H1 (cell line): ENCODE measurements around the gene TIAM2. TPM values are rescaled to one million over a fixed set of nuclear protein-coding genes. Genes with fewer than 3 reads are reported as not detected.

Source experiments
- CREB1 ChIP-seq: IDR thresholded peaks from 2 replicates; pipeline ENCODE4 v1.6.1; 2012; ENCODE audit warnings: inconsistent platforms
- CTBP2 ChIP-seq: IDR thresholded peaks from 2 replicates; pipeline ENCODE4 v1.7.0; 2011; ENCODE audit warnings: borderline replicate concordance, mild to moderate bottlenecking, moderate library complexity, mixed read lengths, low read length; ENCODE audit not compliant: insufficient read depth, insufficient read length
- NANOG ChIP-seq: IDR thresholded peaks from 2 replicates; pipeline ENCODE4 v1.6.1; 2011; ENCODE audit warnings: low read length, low read depth, mild to moderate bottlenecking, inconsistent platforms; ENCODE audit not compliant: insufficient read depth, poor library complexity, severe bottlenecking
- POU5F1 ChIP-seq: IDR thresholded peaks from 2 replicates; pipeline ENCODE4 v1.6.1; 2011; ENCODE audit warnings: low read depth, mild to moderate bottlenecking, low read length, moderate library complexity
- SP1 ChIP-seq: IDR thresholded peaks from 2 replicates; pipeline ENCODE4 v1.6.1; 2011; ENCODE audit warnings: low read depth, low read length
- polyA plus RNA-seq, 7 experiments: library from polyadenylated mRNA; depleted of rRNA in 3 of 7; stranded (reverse) in 5 of 7; unstranded in 2 of 7; fragments of >200 nt in 5 of 7; fragments of 200-250 nt in 2 of 7; gene quantifications; 1 replicate in 5 of 7; 2 replicates in 1 of 7; 4 replicates in 1 of 7; pipeline versions ENCODE4 v1.2.1 to v1.2.3, GENCODE V29; 2011 to 2013; ENCODE audit warnings: missing spikeins in 2 of 7, mixed read lengths in 2 of 7
- total RNA-seq: library from RNA; stranded (reverse); fragmentation: NEBNext Ultra II Directional; extraction: Animal tissue kit (Norgen Biotek cat#: 25700); gene quantifications from 2 replicates; pipeline ENCODE4 v1.2.1, GENCODE V29; 2021
- TF ChIP-seq, protein P1 (sequence below), 3 experiments: IDR thresholded peaks; 1 replicate in 2 of 3; 2 replicates in 1 of 3; pipeline versions ENCODE4 v1.5.1 to v1.6.1; 2011; ENCODE audit warnings: low read length in 3 of 3, mild to moderate bottlenecking in 3 of 3, inconsistent platforms in 2 of 3, low read depth in 1 of 3, moderate library complexity in 1 of 3; ENCODE audit not compliant: insufficient read depth in 1 of 3; ENCODE audit errors: control extremely low read depth in 1 of 3

Gene TIAM2
- total and polyA plus RNA-seq, 2 of the 8 experiments (the other 6 are each of a cell fraction or from before 2014, with no cell fraction given) = 7.4 to 23.9 TPM

DNA sequence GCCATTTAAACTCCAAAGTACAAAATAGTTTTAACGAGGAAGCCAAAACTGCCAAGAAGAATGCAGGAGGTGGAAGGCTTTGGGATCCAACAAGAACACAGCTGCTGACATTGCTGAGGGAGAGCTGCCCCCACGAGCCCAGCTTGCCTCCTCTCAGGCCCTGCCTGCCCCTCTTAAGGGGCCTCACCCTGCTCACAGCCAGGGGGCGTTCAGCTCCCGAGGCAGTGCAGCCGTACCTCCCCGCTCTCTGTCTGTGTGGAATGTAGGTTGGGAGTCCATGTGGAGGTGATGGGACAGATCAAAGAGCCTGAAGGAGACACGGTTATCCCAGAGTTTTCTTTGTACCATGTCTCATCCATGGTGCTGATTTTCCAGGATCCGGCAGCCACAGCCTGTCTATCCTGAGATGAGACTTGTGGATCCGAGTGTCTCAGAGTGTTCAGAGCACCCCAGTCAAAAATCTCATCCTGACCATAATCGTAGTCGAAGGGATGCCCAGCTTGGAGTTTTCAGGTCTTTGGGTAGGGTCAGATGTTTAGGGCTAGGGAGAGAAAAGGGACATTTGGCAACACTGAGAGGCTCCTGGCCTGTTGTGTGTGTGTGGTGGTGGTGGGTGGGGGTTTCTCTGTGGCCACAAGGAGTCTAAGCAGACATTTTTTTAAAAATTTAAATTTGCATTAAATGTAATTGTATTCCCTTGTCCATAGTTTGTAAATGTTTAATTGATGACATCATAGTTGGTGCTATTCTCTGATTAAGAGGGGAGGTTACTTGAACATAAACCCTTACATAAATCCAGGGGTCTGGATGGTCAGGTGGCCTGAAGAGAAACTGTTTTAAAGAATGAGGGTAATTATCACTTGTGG is 157.3 kb downstream of the TIAM2 start (continued):
- TF ChIP-seq, protein P1, sequence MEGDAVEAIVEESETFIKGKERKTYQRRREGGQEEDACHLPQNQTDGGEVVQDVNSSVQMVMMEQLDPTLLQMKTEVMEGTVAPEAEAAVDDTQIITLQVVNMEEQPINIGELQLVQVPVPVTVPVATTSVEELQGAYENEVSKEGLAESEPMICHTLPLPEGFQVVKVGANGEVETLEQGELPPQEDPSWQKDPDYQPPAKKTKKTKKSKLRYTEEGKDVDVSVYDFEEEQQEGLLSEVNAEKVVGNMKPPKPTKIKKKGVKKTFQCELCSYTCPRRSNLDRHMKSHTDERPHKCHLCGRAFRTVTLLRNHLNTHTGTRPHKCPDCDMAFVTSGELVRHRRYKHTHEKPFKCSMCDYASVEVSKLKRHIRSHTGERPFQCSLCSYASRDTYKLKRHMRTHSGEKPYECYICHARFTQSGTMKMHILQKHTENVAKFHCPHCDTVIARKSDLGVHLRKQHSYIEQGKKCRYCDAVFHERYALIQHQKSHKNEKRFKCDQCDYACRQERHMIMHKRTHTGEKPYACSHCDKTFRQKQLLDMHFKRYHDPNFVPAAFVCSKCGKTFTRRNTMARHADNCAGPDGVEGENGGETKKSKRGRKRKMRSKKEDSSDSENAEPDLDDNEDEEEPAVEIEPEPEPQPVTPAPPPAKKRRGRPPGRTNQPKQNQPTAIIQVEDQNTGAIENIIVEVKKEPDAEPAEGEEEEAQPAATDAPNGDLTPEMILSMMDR (IDR thresholded peaks at IDR 0.05; ENCODE audit: control extremely low read depth in 1 of 3, insufficient read depth in 1 of 3, low read depth in 1 of 3, low read length in 3 of 3) = peak; percentile 83 to 89 (median 87)
- TF ChIP-seq NANOG (no peak), POU5F1 (no peak), SP1 (no peak), CTBP2 (no peak), CREB1 (0 out of 2 replicates have a peak, but pooled peaks have one; percentile 18)
